GM21825 (cell line): ENCODE measurements around the gene ATP13A2.

Experiments
- ATAC-seq: cut with Tn5 transposase; IDR thresholded peaks from one replicate; pipeline ENCODE4 v1.9.1; 2021; ENCODE audit warnings: mild to moderate bottlenecking, moderate library complexity; ENCODE audit not compliant: unreplicated experiment

Gene ATP13A2

DNA sequence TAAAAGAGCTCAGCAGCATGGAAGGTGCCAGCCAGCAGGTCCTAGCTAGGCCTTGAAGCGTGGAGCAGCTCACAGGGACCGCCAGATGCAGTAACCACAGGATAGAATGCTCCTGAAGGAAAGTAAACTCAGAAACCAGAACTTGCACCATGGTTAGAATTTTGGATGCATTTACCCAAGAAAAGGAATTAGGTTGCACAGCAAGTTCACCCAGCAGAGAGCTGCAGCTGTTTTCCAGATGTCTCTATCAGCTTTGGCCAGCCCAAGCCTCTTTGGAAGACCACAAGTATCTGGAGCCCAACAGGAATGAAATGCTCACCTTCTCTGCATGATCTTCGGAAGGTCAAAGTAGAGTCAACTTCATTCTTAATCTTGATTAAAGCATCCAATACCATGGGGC, 21.0 kb upstream of the ATP13A2 start:
- no peak for ATAC-seq

DNA sequence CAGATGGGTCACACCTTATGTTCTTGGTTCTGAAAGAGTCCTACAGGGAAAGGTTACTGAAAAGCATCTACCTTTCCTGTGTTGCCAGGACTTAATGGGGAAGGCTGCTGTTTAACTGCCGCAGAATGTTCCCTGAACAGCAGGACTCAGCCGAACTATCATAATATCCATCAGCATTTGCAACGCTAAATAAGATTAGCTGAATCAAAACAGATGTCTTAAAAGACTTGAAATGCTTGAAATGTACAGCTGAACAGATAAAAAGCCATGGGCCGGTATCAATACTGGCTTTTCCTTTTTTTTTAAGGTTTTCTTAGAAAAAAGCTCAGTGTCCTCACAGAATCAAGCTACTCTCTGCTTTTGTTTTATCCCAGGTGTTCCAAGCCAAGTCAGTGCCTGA, 19.7 kb upstream of the ATP13A2 start:
- no peak for ATAC-seq

DNA sequence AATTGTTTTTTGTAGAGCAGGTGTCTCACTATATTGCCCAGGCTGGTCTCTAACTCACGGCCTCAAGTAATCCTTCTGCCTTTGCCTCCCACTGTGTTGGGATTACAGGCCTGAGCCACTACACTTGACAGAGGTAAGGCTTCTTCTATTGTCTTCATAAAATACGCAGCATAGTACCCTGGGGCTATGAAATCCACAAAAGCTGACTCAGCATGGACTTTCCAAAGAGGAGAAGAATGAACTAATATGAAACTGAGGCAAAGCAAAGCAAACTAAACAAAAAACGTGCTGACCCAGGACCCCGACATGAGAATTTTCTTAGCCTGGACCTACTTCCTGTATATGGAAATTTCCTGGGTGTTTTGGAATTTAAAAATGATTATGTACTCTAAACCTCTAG, 18.5 kb upstream of the ATP13A2 start:
- ATAC-seq = no peak

DNA sequence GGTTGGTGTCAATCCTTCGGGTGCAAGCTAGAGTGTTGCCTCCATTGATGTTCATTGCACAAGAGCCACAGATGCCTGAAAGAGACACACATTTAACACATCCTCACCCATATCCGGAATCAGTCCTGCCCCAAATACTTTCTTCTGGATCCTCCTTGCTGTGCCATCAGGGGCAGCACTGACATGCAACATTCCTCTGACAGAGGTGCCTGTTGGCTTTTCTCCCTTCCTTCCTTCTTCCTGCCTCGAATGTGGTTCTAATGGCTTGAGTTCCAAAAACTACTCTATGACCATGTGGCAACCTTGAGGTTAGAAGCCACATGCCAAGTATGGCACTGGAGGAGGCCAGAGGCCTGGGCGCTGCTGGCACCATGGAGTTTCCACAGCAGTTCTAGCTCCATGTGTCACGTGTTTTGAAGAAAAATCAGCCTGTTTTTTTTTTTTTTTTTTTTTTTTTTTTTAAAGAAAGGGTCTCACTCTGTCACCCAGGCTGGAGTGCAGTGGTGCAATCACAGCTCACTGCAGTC, 17.0 kb upstream of the ATP13A2 start:
- no peak for ATAC-seq

DNA sequence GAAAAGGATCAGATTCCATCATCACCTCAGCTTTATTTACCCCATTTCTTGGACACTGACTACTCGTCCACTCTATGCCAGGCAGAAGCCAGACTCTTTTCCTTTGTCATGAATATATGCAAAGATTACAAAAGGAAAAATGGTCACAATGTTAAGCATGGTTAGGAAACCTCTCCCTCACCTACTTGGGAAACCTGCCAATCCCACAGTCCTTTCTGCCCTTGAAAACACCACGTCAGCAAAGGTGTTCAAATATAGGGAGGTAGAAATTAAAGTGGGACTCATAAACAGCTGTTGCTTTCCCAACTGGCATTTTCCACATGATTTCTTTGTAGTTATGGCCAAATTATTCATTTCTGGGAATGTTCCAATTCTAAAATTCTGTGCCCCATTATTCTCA, 16.2 kb upstream of the ATP13A2 start:
- ATAC-seq = no peak

DNA sequence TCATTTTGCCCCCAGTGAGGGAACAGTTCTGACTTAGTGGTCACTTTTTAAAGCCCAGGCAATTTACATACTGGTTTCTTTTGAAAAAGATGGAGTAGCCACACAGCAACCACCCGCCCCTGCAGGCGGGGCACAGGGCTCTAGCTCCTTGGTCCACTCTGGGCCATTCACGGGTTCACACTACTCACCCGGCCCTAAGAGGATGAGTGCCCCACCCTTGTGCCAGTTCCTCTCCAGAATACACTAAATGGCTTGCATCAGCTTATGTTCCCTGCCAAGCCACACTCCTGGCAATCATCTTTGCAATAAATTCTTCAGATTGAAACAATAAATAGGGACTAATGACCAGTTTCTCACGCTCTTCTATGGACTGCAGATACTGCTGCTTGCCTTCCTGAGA, 15.7 kb upstream of the ATP13A2 start:
- no peak for ATAC-seq

DNA sequence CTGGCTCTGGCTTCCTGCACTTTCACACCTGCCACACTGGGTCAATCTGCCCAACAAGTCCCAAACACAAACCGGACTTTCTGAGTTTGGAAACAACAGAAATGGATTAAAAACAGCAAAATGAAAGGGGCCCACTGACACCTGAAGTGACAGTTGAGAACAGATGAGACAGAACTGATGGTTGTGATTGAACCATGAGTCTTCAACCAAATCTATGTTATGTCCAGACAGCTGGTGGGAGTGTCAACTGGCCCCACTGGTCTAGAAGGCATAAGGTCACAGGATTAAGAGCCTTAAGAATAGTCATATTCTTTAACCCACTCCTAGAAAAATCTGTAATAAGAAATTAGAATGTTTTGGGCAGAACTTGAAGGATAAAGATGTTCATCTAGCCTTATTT, 13.0 kb upstream of the ATP13A2 start:
- ATAC-seq = no peak

DNA sequence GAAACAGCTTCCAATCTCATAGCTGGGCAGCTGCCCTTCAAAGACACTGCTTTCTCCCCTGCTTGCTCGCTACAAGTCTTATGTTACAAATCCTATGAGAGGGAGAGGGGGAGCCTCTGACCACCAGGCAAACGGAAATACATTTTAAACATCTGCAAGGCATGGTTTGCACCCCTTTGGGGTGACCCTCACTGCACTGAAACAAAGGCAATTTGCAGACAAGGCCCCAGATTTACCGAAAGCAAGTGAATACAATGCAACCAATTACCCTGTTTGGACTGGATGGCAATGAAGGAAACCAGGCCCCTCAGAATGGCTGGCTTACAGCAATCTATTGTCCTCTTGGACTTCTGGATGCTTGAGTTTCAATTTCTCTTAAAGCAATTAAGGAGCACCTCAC, 11.8 kb upstream of the ATP13A2 start:
- no peak for ATAC-seq

DNA sequence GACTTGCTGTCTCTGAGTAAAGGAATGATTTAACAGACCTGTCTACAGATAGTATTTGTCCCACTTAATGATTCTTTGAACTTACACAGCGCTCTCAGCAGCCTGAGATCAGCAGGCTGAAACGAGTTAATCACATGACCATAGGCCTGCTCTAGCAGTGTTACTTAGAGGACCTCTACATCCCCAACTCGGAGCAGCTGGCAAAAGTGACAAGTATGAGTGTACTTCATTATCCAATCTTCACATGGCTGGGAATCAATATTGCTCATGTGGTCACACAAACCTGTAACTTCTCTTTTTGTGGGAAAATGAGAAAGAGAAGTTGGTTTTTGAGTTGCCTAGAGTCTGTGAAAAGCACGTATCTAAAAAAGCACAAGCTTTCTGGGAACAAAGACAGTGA, 11.4 kb upstream of the ATP13A2 start:
- no peak for ATAC-seq

DNA sequence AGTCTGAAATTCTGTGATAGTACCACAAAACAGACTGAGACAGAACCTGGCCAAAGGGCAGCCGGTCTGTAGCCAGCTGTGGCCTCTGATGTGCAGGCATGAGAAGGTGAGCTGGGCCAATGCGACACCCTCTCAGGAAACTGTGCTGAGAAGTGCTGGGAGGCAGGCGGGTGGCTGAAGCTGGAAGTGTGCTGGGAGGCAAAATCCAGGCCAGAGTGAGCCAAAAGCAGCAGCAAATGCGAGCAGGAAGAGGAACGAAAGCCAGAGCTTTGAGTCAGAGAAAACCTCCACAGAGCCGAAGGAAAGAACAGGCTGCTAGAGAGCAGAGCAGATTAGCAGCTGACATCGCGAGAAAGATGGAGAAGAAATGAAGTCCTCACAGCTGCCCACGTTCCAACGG, 10.2 kb upstream of the ATP13A2 start:
- no peak for ATAC-seq

DNA sequence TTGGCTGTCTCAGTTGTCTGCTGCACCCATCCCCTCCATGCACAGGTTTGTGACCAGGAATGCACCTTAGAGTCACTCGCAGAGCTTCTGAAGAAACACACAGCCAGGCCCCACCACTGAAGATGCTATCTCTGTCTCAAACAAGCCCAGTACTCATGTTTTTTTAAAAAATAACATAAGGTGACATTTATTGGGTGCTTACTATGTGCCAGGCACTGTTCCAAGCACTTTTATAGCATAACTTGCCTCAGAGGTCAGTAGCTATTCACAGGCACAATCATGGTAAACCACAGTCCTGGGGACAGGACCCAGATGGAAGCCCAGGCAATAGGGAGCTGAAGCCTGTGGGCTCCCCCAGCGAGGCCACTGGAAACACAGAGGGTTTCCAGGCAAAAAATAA, 8.8 kb upstream of the ATP13A2 start:
- no peak for ATAC-seq

DNA sequence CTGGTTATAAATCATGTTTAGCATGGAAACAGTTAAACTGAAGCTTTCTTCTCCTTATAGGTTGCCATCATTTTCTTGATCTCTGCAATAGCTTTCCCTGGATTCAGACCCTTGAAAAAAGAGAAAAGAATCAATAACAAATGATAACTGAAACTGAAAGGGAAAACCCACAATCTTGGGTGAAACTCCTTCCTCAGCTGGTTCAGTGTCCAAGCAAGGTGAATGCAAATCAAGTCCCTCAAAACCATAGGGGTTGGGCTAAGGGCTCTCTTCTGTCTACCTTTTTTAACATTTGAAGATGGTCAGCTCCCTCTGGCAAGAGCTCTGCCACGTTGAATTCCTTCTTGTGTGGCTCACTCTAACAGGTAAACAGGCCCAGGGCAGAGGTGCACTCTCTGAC, 7.1 kb upstream of the ATP13A2 start:
- ATAC-seq = peak; percentile 57

DNA sequence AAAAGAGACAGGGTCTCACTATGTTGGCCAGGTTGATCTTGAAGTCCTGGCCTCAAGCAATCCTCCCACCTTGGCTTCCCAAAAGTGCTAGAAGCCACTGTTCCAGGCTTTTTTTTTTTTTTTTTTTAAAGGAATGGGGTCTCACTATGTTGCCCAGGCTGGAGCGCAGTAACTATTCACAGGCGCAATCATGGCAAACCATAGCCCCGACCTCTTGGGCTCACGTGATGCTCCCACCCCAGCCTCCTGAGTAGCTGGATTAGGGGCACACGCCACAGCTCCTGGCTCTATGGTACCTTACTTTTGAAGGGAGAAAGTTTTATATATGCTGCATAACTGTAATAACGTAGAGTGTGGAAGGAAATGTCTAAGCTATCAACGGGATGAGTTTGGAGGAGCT, 5.7 kb upstream of the ATP13A2 start:
- no peak for ATAC-seq

DNA sequence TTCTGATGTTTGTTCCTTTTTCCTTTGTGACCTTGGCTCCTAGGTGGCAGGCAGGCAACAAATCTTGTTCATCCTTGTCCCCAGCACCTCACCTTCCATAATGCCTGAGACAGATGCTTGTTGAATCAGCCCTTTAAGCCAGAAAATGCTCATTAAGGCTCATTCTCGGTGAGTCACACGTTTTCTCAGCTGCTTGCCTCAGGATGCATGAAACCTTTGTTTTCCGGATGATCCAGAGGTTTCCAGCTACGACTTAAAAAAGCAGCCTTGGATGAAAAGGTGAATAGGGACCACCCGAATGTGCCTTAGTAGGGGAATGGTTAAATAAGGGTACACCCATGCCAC, 4.6 kb upstream of the ATP13A2 start:
- no peak for ATAC-seq

DNA sequence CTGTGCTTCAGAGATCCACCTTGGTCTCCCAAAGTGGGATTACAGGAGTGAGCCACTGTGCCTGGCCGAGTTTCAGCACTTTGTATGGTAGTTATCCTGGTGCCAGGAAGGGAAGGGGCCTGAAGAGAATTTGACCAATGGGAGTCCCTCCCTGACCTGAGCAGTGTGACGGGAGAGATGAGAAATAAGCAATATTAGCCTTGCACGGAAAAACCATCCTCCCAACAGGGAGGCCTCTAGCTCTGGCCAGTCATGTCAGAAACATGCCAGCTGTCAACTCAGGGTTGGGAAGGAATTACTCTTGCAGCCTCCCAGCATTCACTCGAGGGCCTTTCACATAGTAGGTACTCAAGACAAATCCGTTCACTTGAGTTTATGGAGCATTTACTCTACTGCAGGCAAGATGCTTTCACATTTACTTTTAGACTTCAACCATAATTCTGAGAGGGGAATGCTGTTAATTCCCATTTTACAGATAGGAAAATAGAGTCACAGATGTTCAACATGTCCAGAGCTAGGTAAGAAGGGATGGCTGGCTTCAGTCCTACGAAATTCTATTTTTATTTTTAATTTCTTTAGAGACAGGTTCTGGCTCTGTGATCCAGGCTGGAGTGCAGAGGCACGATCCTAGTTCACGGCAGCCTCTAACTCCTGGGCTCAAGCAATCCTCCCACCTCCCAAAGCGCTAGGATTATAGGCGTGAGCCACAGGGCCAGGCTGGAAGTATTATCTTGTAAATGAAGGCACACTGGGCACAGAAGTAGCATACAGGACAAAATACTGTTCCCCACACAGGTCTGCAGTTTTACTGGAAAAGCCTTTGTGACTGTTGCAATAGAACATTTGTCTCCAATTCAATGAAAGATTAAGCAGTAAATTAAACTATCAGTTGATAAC, 3.2 kb upstream of the ATP13A2 start:
- ATAC-seq = no peak

DNA sequence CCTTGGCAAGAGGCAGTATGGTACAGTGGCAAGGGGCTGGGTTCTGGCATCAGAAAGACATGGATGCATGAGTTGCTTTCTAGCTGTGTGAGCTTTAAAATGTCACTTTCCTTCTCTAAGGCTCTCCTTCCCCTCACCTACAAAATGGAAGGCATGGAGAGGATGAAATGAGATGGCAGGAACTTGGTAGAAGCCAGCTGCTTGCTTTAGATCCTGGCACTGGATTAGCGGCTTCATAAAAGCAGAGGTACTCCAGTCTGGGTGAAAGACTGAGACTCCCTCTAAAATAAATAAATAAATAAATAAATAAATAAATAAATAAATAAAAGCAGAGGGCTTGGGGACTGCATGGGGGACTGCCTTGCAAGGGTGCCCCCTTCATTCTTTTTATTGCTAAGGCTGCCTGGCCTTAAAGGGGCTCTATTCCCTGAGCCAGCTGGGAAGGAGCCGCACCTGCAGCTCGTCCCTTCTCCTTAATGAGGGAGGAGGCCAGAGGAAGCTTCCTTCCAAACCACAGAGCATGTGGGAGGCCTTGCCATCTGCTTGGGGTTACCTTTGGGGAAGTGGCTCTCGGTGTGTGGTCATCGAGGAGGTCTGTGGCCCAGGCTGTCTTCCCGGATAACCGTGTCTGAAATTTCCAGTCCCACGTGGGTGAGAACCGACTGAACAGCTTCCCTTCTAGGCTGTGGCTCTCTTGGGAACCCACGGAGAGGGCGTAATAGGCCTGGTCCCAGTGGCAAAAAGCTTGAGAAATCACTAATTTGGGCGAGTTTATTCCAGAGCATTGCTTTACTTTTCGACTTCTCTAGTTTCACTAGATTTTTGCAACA, 2.0 kb upstream of the ATP13A2 start:
- ATAC-seq = no peak

DNA sequence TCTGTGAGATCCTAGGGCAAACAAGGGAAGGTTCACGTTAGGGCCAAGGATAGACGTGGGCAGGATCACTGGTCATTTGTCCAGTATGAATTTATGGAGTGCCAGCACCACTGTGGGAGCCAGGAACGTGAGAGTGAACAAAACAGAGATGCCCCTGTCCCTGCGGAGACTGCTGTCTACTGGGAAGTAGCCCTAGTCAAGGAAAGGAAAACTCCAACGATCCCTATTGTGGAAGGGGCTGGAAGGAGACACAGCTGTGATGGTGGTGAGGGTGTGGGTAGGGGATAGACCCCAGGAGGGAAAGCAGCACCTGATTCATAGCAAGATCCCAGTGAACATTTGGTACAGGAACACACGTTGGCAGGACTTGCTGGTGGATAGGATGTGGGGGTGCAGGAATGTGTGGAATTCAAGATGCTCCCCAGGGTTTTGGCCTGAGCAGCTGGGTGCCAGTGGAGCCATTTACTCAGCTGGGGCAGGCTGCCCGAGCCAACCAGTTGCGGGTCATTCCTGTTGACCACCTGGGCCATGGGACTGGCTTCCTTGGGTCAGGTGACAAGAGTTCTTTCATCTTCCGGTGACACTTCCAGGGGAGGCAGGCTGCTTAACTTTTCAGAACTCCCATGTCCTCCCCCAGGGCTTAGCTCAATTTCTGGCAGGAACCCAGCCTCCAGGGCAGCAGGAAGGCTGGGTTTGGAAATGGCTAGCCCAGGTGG, 1.2 kb upstream of the ATP13A2 start:
- ATAC-seq = no peak

DNA sequence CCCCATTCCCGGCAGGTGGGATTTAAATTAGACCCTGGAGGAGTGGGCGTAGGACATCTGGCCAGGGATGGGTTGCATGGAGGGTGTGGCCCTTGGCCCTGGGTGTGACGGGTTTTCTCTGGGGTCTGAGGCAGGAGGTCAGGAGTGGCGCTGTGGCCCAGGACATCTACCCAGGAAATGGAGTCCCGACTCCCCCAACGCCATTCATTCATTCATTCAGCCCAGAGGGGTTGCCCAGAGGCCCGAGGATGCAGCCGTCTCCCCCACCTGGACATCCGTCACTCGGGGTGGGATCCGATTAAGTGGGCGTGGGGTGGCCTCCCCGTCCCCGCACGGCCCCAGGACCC, 663 bp downstream of the ATP13A2 start:
- ATAC-seq = no peak

DNA sequence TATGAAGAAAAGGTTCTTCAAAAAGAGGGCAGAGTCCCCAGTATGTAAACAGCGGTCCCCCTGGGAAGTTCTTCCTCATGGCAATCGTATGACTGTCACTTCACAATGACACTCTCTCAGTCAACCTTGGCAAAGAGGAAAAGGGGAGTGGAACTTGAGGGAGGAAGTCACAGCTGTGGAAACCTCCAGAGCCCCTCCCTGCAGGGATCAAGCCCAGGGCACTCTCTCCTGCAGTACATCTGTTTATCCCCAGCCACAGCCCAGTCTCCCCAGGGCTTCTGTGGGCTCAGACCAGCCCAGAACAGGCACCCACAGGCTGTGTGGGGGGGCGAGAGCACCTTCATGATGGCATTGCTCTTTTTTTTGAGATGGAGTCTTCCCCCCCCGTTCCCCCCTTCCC, 2.0 kb downstream of the ATP13A2 start:
- no peak for ATAC-seq

DNA sequence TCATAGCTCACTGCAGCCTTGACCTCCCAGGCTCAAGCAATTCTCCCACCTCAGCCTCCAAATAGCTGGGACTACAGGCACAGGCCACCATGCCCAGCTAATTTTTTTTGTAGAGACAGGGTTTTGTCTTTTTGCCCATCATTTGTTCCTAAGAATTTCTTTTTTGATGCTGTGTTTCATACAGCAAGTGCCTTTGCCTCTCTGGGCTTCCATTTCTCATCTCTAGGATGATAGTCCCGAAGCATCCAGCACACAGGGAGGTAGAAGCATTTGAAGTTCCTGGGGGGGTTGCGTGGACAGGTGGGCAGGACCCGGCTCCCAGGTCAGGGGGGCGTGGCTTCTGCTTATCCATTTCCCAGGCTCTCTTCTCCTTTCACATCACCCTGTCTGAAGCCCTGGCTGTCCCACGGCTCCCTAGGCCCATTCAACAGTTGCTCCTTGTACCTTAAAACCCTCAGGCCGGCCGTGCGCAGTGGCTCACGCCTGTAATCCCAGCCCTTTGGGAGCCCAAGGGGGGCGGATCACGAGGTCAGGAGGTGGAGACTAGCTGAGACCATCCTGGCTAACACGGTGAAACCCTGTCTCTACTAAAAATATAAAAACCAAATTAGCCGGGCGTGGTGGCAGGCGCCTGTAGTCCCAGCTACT, 3.4 kb downstream of the ATP13A2 start:
- ATAC-seq = no peak

DNA sequence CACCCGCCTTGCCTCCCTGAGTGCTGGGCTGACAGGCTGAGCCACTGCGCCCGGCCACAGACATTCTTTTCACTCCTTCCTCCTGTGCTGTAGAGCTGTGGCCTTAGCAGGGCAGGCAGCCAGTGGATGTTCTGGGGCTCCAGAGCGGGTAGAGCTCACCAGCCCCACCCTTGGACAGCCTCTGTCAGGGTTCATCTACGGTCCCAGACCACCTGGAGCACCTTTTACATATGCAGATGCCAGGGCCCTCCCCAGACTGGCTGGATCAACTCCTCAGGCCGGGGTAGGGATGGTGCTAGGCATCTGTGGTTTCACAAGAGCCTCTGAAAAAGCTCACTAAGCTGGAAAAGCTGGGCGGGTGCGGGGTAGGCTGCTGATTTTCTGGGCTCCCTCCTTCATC, 4.6 kb downstream of the ATP13A2 start:
- ATAC-seq = no peak
